Common myeloid progenitor, CD34-positive (primary cell): ENCODE results near the gene ATP9A.
A peak's percentile ranks its signal among the peaks of the same experiment; 100 is the strongest.
"Not testable (repeated sequence)": the region's sequence is repeated elsewhere in the genome, so short reads cannot be mapped to it uniquely, and the experiment has no call there.

ENCODE experiments used
- CTCF ChIA-PET: fragments of 350-600 bp; sonication (Branson Sonifier 250); formaldehyde crosslinking; loops from one replicate; lab custom pipeline; 2021; ENCODE audit warnings: antibody characterized with exemption; lab: Charles Lee
- POLR2A ChIA-PET: fragments of 350-600 bp; sonication (Branson Sonifier 250); formaldehyde crosslinking; loops from one replicate; lab custom pipeline; 2021; ENCODE audit warnings: antibody characterized with exemption; lab: Charles Lee
- DNase-seq, 3 donors: peaks; one replicate each; pipeline versions ENCODE4 v3.0.0 to v3.0.0-alpha.2; 2013
- H3K27ac ChIP-seq, 2 experiments: 1 replicate in 1 of 2; 2 replicates in 1 of 2; pipeline ENCODE4 v1.7.0; 2013; ENCODE audit warnings: inconsistent platforms in 2 of 2, low read length in 2 of 2, mild to moderate bottlenecking in 2 of 2, low read depth in 1 of 2, moderate library complexity in 1 of 2; ENCODE audit not compliant: severe bottlenecking in 2 of 2, insufficient read depth in 1 of 2, poor library complexity in 1 of 2
- H3K27me3 ChIP-seq, 5 experiments: replicated peaks in 2 of 5; 1 replicate in 3 of 5; 2 replicates in 2 of 5; pipeline versions ENCODE4 v1.6.1 to v1.7.0; 2013; ENCODE audit warnings: low read length in 4 of 5, mild to moderate bottlenecking in 2 of 5, moderate library complexity in 2 of 5, inconsistent platforms in 1 of 5; ENCODE audit not compliant: insufficient read depth in 5 of 5, control insufficient read depth in 4 of 5
- H3K36me3 ChIP-seq, 4 experiments: 1 replicate in 2 of 4; 2 replicates in 2 of 4; pipeline versions ENCODE4 v1.6.1 to v1.7.0; 2013; ENCODE audit warnings: low read length in 3 of 4, control low read depth in 1 of 4, mild to moderate bottlenecking in 1 of 4; ENCODE audit not compliant: control insufficient read depth in 4 of 4, insufficient read depth in 4 of 4
- H3K4me1 ChIP-seq, 4 experiments: 1 replicate in 3 of 4; 2 replicates in 1 of 4; pipeline versions ENCODE4 v1.6.1 to v1.7.1; 2013; ENCODE audit warnings: low read length in 3 of 4, mild to moderate bottlenecking in 3 of 4, control low read depth in 1 of 4, inconsistent platforms in 1 of 4, moderate library complexity in 1 of 4; ENCODE audit not compliant: control insufficient read depth in 4 of 4, insufficient read depth in 4 of 4; ENCODE audit errors: control extremely low read depth in 1 of 4
- H3K4me3 ChIP-seq, 7 experiments: 1 replicate in 4 of 7; 2 replicates in 3 of 7; pipeline versions ENCODE4 v1.5.1 to v1.7.0; 2013; ENCODE audit warnings: mild to moderate bottlenecking in 7 of 7, low read length in 6 of 7, moderate library complexity in 6 of 7, inconsistent platforms in 2 of 7, low read depth in 2 of 7, control low read depth in 1 of 7; ENCODE audit not compliant: insufficient read depth in 4 of 7, control insufficient read depth in 1 of 7; ENCODE audit errors: extremely low read depth in 1 of 7
- H3K9me3 ChIP-seq, 5 experiments: 1 replicate in 4 of 5; 2 replicates in 1 of 5; pipeline versions ENCODE4 v1.6.1 to v1.7.1; 2013; ENCODE audit warnings: low read length in 4 of 5, mild to moderate bottlenecking in 2 of 5, inconsistent platforms in 1 of 5, low read depth in 1 of 5, moderate library complexity in 1 of 5; ENCODE audit not compliant: control insufficient read depth in 4 of 5, insufficient read depth in 2 of 5; ENCODE audit errors: control extremely low read depth in 1 of 5
- WGBS: methylation state at CpG from one replicate; pipeline ENCODE4 v1.1.5; 2013; ENCODE audit not compliant: insufficient coverage; 5-methylcytosine and 5-hydroxymethylcytosine counted together

Gene ATP9A

GRCh38 chr20:51685494-51685893 lies 82.7 kb downstream of the ATP9A start:
- H3K27me3 ChIP-seq, H3K9me3 ChIP-seq, H3K4me3 ChIP-seq, POLR2A ChIA-PET: not testable (repeated sequence)
- peak in 2 of 3 donors; percentile 60 to 77 for DNase-seq
- Histone ChIP-seq H3K36me3 (peaks cover 0 to 18% (median 1%) of the 10 kb centered on the region in 4 experiments), H3K27ac (peak overlapping the region in 1 of 2 experiments; percentile 25), H3K4me1 (peaks cover 3 to 28% (median 15%) of the 10 kb centered on the region in 4 experiments)
- no CpG with 5 or more reads among the region's 2 CpGs for WGBS
- CTCF ChIA-PET = interaction anchor here (1.4 kb wide), 1 partner anchor 9 kb away, joined by 4 read pairs; no protein-coding TSS in a partner anchor

DNA sequence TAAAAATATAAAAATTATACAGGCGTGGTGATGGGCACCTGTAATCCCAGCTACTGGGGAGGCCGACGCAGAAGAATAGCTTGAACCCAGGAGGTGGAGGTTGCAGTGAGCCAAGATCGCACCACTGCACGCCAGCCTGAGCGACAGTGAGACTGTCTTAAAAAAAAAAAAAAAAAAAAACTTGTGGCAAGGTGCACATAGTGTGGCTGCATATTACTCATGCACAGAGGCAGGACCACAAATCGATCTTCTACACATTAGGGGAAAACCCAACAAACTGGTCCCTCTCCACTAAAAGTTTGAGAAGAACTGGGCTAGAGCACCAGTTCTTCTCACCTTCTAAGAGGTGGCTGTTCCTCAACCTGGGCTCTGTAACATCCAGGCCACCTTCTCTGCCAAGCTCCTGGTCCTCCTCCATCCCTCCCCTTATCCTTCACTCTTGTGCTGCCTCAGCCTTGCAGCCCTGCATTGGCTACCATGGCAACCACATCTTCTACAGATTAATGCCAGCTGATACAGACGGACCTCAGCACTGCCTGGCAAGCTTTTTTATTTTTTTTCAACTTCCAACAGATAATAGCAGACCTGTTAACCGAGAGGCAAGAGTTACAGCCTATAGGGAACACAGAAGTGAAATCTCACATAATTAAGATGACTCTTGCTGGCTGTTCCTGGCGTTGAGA lies 88.0 kb downstream of the ATP9A start:
- WGBS = 90% methylated on average over 7 of the region's 10 CpGs
- H3K9me3 ChIP-seq = no peaks in the 10 kb centered on the region
- CTCF ChIA-PET = interaction anchor here (0.6 to 1.3 kb wide), 4 partner anchors 10 to 89 kb away, joined by 3 read pairs; no protein-coding TSS in a partner anchor
- POLR2A ChIA-PET = interaction anchor here (0.5 kb wide), 1 partner anchor 396 kb away, joined by 3 read pairs; no protein-coding TSS in a partner anchor
- H3K4me3 ChIP-seq = no peak overlapping the region
- H3K4me1 ChIP-seq = peaks cover 0 to 9% (median 2%) of the 10 kb centered on the region in 4 experiments
- H3K27me3 ChIP-seq = no peaks in the 10 kb centered on the region
- peaks cover 0 to 5% (median 1%) of the 10 kb centered on the region in 4 experiments for H3K36me3 ChIP-seq
- no peak for DNase-seq
- no peak overlapping the region for H3K27ac ChIP-seq

- 98% methylated on average over 10 of the region's 13 CpGs for WGBS
- H3K27me3 ChIP-seq = no peaks in the 10 kb centered on the region
- ChIA-PET CTCF (interaction anchor here (1.3 kb wide), 1 partner anchor 18 kb away, joined by 3 read pairs; no protein-coding TSS in a partner anchor), POLR2A (no interaction called here)
- DNase-seq = no peak
- H3K4me3 ChIP-seq = no peak overlapping the region
- peaks cover 0 to 5% (median 0%) of the 10 kb centered on the region in 4 experiments for H3K4me1 ChIP-seq
- peaks cover 0 to 9% (median 3%) of the 10 kb centered on the region in 4 experiments for H3K36me3 ChIP-seq
- no peaks in the 10 kb centered on the region for H3K9me3 ChIP-seq
- no peak overlapping the region for H3K27ac ChIP-seq
Observed at GRCh38 chr20:51679254-51679921, 88.8 kb downstream of the ATP9A start.

DNA sequence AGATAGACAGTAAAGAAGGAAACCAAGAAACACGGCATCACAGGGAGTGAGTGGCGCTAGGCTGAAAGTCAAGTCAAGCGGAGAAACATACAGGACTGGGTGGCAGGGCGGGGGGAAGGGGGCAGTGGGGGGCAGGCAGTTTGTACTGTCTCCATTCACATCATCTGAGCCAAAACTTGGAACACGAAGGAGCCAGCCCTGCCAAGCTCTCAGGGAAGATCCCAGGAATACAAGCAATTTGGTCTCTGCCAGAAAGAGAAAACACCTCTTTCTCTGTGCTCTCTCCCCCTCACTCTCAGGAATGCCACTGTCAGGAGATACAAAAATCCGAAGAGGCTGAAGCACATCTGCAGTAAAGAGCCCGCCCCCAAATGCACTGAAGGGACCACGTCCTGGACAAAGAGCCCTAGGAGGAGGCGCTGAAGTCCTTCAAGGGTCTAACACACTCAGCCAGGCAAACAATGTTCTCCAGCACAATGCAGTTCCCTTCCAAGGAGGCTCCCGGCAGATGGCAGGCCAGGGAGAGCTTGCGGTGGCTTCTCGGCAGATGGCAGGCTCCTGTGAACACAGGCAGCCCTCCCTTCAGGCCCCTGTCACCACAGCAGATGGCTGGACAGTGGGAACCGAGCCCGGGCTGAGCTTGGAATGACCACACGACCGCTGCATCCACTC lies 90.0 kb downstream of the ATP9A start:
- WGBS = 98% methylated on average over 12 of the region's 16 CpGs
- no peak for DNase-seq
- Histone ChIP-seq H3K4me1 (no peaks in the 10 kb centered on the region), H3K27ac (no peak overlapping the region), H3K4me3 (no peak overlapping the region), H3K9me3 (no peaks in the 10 kb centered on the region), H3K36me3 (peaks cover 3 to 17% (median 9%) of the 10 kb centered on the region in 4 experiments), H3K27me3 (no peaks in the 10 kb centered on the region)
- ChIA-PET POLR2A (interaction anchor here (0.6 kb wide), 1 partner anchor 20 kb away, joined by 4 read pairs; no protein-coding TSS in a partner anchor), CTCF (no interaction called here)

- Histone ChIP-seq H3K36me3 (peaks cover 11 to 32% (median 17%) of the 10 kb centered on the region in 4 experiments), H3K4me1 (peaks cover 0 to 18% (median 12%) of the 10 kb centered on the region in 4 experiments), H3K4me3 (no peak overlapping the region), H3K9me3 (no peaks in the 10 kb centered on the region), H3K27me3 (no peaks in the 10 kb centered on the region), H3K27ac (no peak overlapping the region)
- ChIA-PET POLR2A (no interaction called here), CTCF (no interaction called here)
- WGBS = 87% methylated on average over 4 of the region's 7 CpGs
- no peak for DNase-seq
Observed at GRCh38 chr20:51668947-51669346, 99.2 kb downstream of the ATP9A start.

DNA sequence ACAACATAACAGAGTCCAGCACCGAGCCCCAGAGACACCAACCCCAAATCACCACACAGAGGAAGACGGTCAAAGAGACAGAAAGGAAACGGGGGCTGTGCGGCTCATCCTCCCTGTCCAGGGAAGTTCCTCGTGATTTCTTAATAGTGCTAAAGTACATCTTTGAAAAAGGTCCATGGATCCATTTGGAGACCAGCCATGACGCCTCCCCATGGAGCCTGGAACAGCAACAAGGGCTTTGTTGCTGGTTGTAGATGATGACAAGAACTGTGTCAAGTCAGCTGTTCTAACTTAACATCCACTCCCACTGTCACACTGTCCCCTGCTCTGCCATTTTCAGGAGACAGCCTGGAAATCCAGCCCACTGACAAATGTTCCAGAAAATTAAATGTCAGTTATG lies 99.7 kb downstream of the ATP9A start:
- H3K4me3 ChIP-seq = no peak overlapping the region
- DNase-seq = no peak
- ChIA-PET CTCF (no interaction called here), POLR2A (no interaction called here)
- no peak overlapping the region for H3K27ac ChIP-seq
- peaks cover 0 to 18% (median 12%) of the 10 kb centered on the region in 4 experiments for H3K4me1 ChIP-seq
- 97% methylated on average over 5 of the region's 6 CpGs for WGBS
- H3K9me3 ChIP-seq = no peaks in the 10 kb centered on the region
- H3K36me3 ChIP-seq = peaks cover 11 to 30% (median 16%) of the 10 kb centered on the region in 4 experiments
- no peaks in the 10 kb centered on the region for H3K27me3 ChIP-seq
